K562 (cell line): ENCODE data around the gene HDAC6. TPM values are rescaled to one million over a fixed set of nuclear protein-coding genes. Genes with fewer than 3 reads are reported as not detected.

Source experiments
- CCNT2 ChIP-seq: IDR thresholded peaks from 2 replicates; pipeline ENCODE4 v1.6.1; 2011; ENCODE audit warnings: borderline replicate concordance, low read depth, mild to moderate bottlenecking, moderate library complexity, mixed read lengths, low read length; ENCODE audit not compliant: insufficient read length; ENCODE audit errors: extremely low read depth
- CREM ChIP-seq: IDR thresholded peaks from 2 replicates; pipeline ENCODE4 v1.6.1; 2014; ENCODE audit warnings: antibody characterized with exemption, low read depth
- DACH1 ChIP-seq: fragments of 450-650 bp; IDR thresholded peaks from 2 replicates; pipeline ENCODE4 v1.6.1; 2018; ENCODE audit not compliant: partially characterized antibody
- ESRRA ChIP-seq: fragments of 450-650 bp; IDR thresholded peaks from 2 replicates; pipeline ENCODE4 v1.6.1; 2014; ENCODE audit warnings: low read depth, mild to moderate bottlenecking, moderate library complexity, borderline replicate concordance
- L3MBTL2 ChIP-seq: fragments of 450-650 bp; IDR thresholded peaks from 2 replicates; pipeline ENCODE4 v1.6.1; 2016; ENCODE audit warnings: mild to moderate bottlenecking, moderate library complexity
- MAFG ChIP-seq: fragments of 450-650 bp; conservative IDR thresholded peaks from 2 replicates; pipeline ENCODE4 v1.6.1; 2016; ENCODE audit warnings: missing genetic modification characterization, missing compliant biosample characterization
- MAZ ChIP-seq, 2 experiments: fragments of 450-650 bp in 1 of 2; sonication (generic) in 1 of 2; formaldehyde crosslinking; IDR thresholded peaks in 1 of 2; conservative IDR thresholded peaks in 1 of 2; 2 replicates each; pipeline versions ENCODE4 v1.4.0 to v1.5.0; 2020; ENCODE audit warnings: mild to moderate bottlenecking in 1 of 2, missing genetic modification reagents in 1 of 2
- NCOA1 ChIP-seq: fragments of 450-650 bp; IDR thresholded peaks from 2 replicates; pipeline ENCODE4 v1.6.1; 2016; ENCODE audit warnings: low read depth
- PML ChIP-seq: IDR thresholded peaks from 2 replicates; pipeline ENCODE4 v1.6.1; 2012; ENCODE audit warnings: low read length, inconsistent platforms
- STAT5A ChIP-seq: IDR thresholded peaks from 2 replicates; pipeline ENCODE4 v1.6.1; 2012; ENCODE audit warnings: low read length, inconsistent platforms, borderline replicate concordance
- ZBTB7A ChIP-seq: IDR thresholded peaks from 2 replicates; pipeline ENCODE4 v1.6.1; 2011; ENCODE audit warnings: low read depth, mild to moderate bottlenecking, low read length, moderate library complexity, borderline replicate concordance; ENCODE audit not compliant: control insufficient read depth
- ZFPM2 ChIP-seq: fragments of 250-450 bp; sonication (Bioruptor Pico); IDR thresholded peaks from 2 replicates; pipeline ENCODE4 v1.5.1; 2022; ENCODE audit warnings: mild to moderate bottlenecking
- ZFX ChIP-seq: sonication (generic); formaldehyde crosslinking; IDR thresholded peaks from 2 replicates; pipeline ENCODE4 v1.8.0; 2022; ENCODE audit warnings: mild to moderate bottlenecking, missing genetic modification reagents, moderate library complexity
- polyA plus RNA-seq, 8 experiments: library from polyadenylated mRNA; depleted of rRNA in 4 of 8; stranded (reverse) in 5 of 8; unstranded in 3 of 8; fragments of >200 nt; fragmentation: Nextera tagmentation in 2 of 8; fragmentation: Illumina TruSeq in 1 of 8; extraction: Ambion mirVana in 2 of 8; extraction: Trizol in 1 of 8; gene quantifications; 2 replicates each; pipeline versions ENCODE4 v1.2.1 to v1.2.3, GENCODE V29; 2011 to 2014; ENCODE audit warnings: inconsistent platforms in 1 of 8, missing spikeins in 1 of 8
- total RNA-seq, 7 experiments: library from RNA; depleted of rRNA in 6 of 7; stranded (reverse); fragments of >200 nt in 6 of 7; fragmentation: Illumina TruSeq in 2 of 7; extraction: Trizol in 2 of 7; gene quantifications; 2 replicates each; pipeline versions ENCODE4 v1.2.1 to v1.2.3, GENCODE V29; 2011 to 2021; ENCODE audit warnings: low replicate concordance in 1 of 7
- TF ChIP-seq, protein P1 (sequence below): fragments of 200-800 bp; sonication (Bioruptor generic); IDR thresholded peaks from 2 replicates; pipeline ENCODE4 v1.6.1; 2017; ENCODE audit warnings: missing genetic modification characterization, missing compliant biosample characterization
- TF ChIP-seq, protein P2 (sequence below), 2 experiments: fragments of 450-650 bp; IDR thresholded peaks; 2 replicates each; pipeline ENCODE4 v1.6.1; 2016; ENCODE audit warnings: mild to moderate bottlenecking in 2 of 2, borderline replicate concordance in 1 of 2, low read depth in 1 of 2, moderate library complexity in 1 of 2
- TF ChIP-seq, protein P3 (sequence below): fragments of 250-450 bp; sonication (Bioruptor Pico); IDR thresholded peaks from 2 replicates; pipeline ENCODE4 v1.8.0; 2021; ENCODE audit warnings: borderline replicate concordance, mild to moderate bottlenecking, moderate library complexity; ENCODE audit not compliant: poor library complexity, severe bottlenecking
- TF ChIP-seq, protein P4 (sequence below): fragments of 250-450 bp; sonication (Bioruptor Pico); IDR thresholded peaks from 2 replicates; pipeline ENCODE4 v1.8.0; 2022; ENCODE audit warnings: moderate library complexity, mild to moderate bottlenecking, inconsistent platforms

Gene HDAC6
- total and polyA plus RNA-seq, 9 of the 15 experiments (the other 6 are each of a cell fraction or from before 2014, with no cell fraction given) = 29.9 to 101 (median 71.2) TPM

DNA sequence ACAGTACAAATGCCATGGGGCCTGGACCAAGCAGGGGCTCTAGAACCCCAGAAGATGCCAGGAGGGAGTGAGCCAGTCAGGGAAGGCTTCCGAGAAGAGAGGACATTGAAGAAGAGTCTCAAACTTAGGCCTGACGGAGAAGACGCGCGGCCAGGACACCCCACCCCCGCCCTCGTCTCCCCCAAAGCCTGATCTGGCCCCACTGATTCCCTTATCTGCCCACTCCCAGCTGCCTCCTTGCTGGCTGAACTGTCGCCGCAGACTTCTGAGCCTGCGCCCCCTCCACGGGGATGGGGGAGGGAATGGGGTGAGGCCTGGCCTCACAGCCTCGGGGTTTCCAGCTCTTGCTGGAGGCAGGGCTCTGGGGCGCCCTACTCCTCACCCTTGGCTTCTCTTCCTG is 19.1 kb upstream of the HDAC6 start (continued):
- peak; percentile 100 for TF ChIP-seq CCNT2
- peak; percentile 90 to 95 for TF ChIP-seq MAZ (CRISPR knock-in tag; conservative IDR thresholded peaks at IDR 0.05 in 1 of 2, IDR thresholded peaks at IDR 0.05 in 1 of 2)
- peak; percentile 65; the same call in 1 of the 2 replicates for TF ChIP-seq ESRRA
- no peak for TF ChIP-seq MAFG
- peak; percentile 68 for TF ChIP-seq ZFX (CRISPR knock-in tag)
- TF ChIP-seq NCOA1 = peak; percentile 87
- TF ChIP-seq ZFPM2 (CRISPR knock-in tag) = no peak
- peak; percentile 33; the same call in 1 of the 2 replicates for TF ChIP-seq L3MBTL2
- TF ChIP-seq, protein P1, sequence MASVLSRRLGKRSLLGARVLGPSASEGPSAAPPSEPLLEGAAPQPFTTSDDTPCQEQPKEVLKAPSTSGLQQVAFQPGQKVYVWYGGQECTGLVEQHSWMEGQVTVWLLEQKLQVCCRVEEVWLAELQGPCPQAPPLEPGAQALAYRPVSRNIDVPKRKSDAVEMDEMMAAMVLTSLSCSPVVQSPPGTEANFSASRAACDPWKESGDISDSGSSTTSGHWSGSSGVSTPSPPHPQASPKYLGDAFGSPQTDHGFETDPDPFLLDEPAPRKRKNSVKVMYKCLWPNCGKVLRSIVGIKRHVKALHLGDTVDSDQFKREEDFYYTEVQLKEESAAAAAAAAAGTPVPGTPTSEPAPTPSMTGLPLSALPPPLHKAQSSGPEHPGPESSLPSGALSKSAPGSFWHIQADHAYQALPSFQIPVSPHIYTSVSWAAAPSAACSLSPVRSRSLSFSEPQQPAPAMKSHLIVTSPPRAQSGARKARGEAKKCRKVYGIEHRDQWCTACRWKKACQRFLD (CRISPR knock-in tag) = peak; percentile 79; the same call in 1 of the 2 replicates
- TF ChIP-seq DACH1 = no peak
- peak; percentile 79 for TF ChIP-seq CREM
- TF ChIP-seq, protein P2, sequence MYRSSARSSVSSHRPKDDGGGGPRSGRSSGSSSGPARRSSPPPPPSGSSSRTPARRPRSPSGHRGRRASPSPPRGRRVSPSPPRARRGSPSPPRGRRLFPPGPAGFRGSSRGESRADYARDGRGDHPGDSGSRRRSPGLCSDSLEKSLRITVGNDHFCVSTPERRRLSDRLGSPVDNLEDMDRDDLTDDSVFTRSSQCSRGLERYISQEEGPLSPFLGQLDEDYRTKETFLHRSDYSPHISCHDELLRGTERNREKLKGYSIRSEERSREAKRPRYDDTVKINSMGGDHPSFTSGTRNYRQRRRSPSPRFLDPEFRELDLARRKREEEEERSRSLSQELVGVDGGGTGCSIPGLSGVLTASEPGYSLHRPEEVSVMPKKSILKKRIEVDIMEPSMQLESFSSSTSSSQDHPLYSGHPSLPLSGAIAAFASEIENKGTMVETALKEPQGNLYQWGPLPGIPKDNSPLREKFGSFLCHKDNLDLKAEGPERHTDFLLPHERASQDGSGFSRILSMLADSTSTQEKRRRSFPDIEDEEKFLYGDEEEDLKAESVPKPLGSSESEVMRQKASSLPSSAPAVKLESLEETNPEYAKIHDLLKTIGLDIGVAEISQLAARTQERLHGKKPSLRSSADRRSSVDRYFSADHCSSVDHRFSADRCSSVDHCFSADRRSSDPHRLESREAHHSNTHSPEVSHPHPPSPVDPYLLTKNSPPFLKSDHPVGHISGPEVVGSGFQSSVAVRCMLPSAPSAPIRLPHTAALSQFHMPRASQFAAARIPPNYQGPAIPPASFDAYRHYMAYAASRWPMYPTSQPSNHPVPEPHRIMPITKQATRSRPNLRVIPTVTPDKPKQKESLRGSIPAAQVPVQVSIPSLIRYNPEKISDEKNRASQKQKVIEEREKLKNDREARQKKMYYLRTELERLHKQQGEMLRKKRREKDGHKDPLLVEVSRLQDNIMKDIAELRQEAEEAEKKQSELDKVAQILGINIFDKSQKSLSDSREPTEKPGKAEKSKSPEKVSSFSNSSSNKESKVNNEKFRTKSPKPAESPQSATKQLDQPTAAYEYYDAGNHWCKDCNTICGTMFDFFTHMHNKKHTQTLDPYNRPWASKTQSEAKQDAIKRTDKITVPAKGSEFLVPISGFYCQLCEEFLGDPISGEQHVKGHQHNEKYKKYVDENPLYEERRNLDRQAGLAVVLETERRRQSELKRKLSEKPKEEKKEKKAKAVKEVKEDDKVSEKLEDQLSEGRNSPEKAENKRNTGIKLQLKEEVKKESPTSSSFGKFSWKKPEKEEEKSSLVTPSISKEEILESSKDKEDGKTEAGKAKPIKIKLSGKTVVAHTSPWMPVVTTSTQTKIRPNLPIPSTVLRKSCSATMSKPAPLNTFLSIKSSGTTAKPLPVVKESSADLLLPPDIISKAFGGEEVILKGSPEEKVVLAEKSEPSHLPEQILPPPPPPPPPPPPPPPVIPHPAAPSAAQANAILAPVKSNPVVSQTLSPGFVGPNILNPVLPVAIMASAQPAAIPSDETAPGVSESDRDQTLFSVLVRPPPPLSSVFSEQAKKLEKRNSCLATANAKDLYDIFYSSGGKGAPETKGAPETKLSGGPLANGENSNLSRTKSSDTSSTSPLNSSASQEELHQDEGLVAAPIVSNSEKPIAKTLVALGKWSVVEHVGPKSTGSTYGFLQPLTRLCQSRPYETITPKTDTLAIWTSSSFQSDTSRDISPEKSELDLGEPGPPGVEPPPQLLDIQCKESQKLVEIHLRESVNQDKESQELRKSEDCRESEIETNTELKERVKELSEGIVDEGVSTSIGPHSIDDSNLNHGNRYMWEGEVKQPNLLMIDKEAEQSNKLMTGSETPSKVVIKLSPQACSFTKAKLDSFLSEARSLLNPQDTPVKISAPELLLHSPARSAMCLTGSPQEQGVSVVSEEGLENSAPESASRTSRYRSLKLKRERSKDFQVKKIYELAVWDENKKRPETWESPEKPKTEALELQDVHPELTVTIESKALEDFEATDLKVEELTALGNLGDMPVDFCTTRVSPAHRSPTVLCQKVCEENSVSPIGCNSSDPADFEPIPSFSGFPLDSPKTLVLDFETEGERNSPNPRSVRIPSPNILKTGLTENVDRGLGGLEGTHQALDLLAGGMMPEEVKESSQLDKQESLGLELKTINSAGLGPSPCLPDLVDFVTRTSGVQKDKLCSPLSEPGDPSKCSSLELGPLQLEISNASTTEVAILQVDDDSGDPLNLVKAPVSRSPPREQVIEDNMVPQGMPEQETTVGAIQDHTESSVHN (IDR thresholded peaks at IDR 0.05; ENCODE audit: borderline replicate concordance in 1 of 2, low read depth in 1 of 2) = peak in 1 of 2 experiments; percentile 22; a peak in 1 of 4 replicates
- TF ChIP-seq, protein P3, sequence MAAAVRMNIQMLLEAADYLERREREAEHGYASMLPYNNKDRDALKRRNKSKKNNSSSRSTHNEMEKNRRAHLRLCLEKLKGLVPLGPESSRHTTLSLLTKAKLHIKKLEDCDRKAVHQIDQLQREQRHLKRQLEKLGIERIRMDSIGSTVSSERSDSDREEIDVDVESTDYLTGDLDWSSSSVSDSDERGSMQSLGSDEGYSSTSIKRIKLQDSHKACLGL (CRISPR knock-in tag) = no peak
- peak; percentile 92 for TF ChIP-seq PML
- TF ChIP-seq STAT5A = peak; percentile 86
- peak; percentile 84 for TF ChIP-seq ZBTB7A
- TF ChIP-seq, protein P4, sequence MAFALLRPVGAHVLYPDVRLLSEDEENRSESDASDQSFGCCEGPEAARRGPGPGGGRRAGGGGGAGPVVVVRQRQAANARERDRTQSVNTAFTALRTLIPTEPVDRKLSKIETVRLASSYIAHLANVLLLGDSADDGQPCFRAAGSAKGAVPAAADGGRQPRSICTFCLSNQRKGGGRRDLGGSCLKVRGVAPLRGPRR = 0 out of 2 replicates have a peak, but pooled peaks have one; percentile 12
